Spleen (tissue), 11 donors: ENCODE results near the gene MYLK2. TPM values are rescaled to one million over a fixed set of nuclear protein-coding genes. Genes with fewer than 3 reads are reported as not detected.

Source experiments
- DNase-seq: peaks from one replicate; pipeline ENCODE4 v3.0.0-alpha.2; 2020
- H3K27ac ChIP-seq, 8 donors: fragments of 200-600 bp; sonication (generic) in 7 of 8; 1 replicate in 4 of 8; 2 replicates in 4 of 8; pipeline versions ENCODE4 v1.5.0 to v1.8.0; 2016 to 2021; ENCODE audit warnings: inconsistent platforms in 4 of 8, mild to moderate bottlenecking in 4 of 8, moderate library complexity in 1 of 8
- H3K27me3 ChIP-seq, 7 donors: fragments of 200-600 bp; sonication (generic) in 6 of 7; replicated peaks in 1 of 7; 1 replicate in 4 of 7; 2 replicates in 3 of 7; pipeline versions ENCODE4 v1.5.0 to v1.8.0; 2016 to 2021; ENCODE audit warnings: inconsistent platforms in 3 of 7, mild to moderate bottlenecking in 1 of 7
- H3K36me3 ChIP-seq, 6 donors: fragments of 200-600 bp; sonication (generic) in 5 of 6; 1 replicate in 4 of 6; 2 replicates in 2 of 6; pipeline versions ENCODE4 v1.5.0 to v1.8.0; 2016 to 2021; ENCODE audit warnings: inconsistent platforms in 2 of 6
- H3K4me1 ChIP-seq, 6 donors: fragments of 200-600 bp; sonication (generic) in 5 of 6; 1 replicate in 3 of 6; 2 replicates in 3 of 6; pipeline versions ENCODE4 v1.5.0 to v1.8.0; 2016 to 2021; ENCODE audit warnings: inconsistent platforms in 3 of 6
- H3K4me3 ChIP-seq, 8 donors: fragments of 200-600 bp; sonication (generic) in 7 of 8; 1 replicate in 4 of 8; 2 replicates in 4 of 8; pipeline versions ENCODE4 v1.5.0 to v1.8.0; 2016 to 2021; ENCODE audit warnings: inconsistent platforms in 4 of 8, mild to moderate bottlenecking in 4 of 8, moderate library complexity in 2 of 8
- H3K9me3 ChIP-seq, 8 donors: fragments of 200-600 bp; sonication (generic) in 7 of 8; 1 replicate in 4 of 8; 2 replicates in 4 of 8; pipeline versions ENCODE4 v1.5.0 to v1.8.0; 2016 to 2021; ENCODE audit warnings: inconsistent platforms in 4 of 8
- POLR2A ChIP-seq, 3 donors: fragments of 450-650 bp; IDR thresholded peaks; one replicate each; pipeline ENCODE4 v1.5.1; 2017; ENCODE audit warnings: antibody characterized with exemption in 3 of 3, mild to moderate bottlenecking in 1 of 3
- POLR2AphosphoS5 ChIP-seq, 3 donors: sonication (generic); formaldehyde crosslinking; IDR thresholded peaks; one replicate each; pipeline ENCODE4 v1.5.1; 2017; ENCODE audit warnings: antibody characterized with exemption in 3 of 3
- WGBS, 5 donors: extraction: QIAGEN DNeasy Blood & Tissue Kit in 3 of 5; methylation state at CpG; one replicate each; pipeline versions ENCODE4 v1.1.5 to v1.1.7; 2013 to 2018; 5-methylcytosine and 5-hydroxymethylcytosine counted together
- intact Hi-C: fragments of 100-400 bp; cut with DNase I; formaldehyde crosslinking; loops from one replicate; pipeline ENCODE4 v1.15.0; 2023; ENCODE audit warnings: low total_unique reads
- polyA plus RNA-seq, 3 donors: library from polyadenylated mRNA; stranded (reverse); fragments of 200-250 nt; gene quantifications; one replicate each; pipeline ENCODE4 v1.2.1, GENCODE V29; 2013
- total RNA-seq, 7 donors: library from RNA; depleted of rRNA in 3 of 7; stranded (reverse); fragments of >200 nt in 3 of 7; fragmentation: NEBNext Ultra II Directional in 4 of 7; extraction: Animal tissue kit (Norgen Biotek cat#: 25700) in 4 of 7; gene quantifications; one replicate each; pipeline versions ENCODE4 v1.1.0 to v1.2.1, GENCODE V29; 2016 to 2021
- TF ChIP-seq, protein P1 (sequence below), 11 experiments: fragments of 200-600 bp in 7 of 11; fragments of 450-650 bp in 4 of 11; sonication (generic) in 4 of 11; IDR thresholded peaks in 8 of 11; conservative IDR thresholded peaks in 3 of 11; 1 replicate in 7 of 11; 2 replicates in 4 of 11; pipeline versions ENCODE4 v1.4.0 to v1.8.0; 2016 to 2021; ENCODE audit warnings: antibody characterized with exemption in 11 of 11, inconsistent platforms in 4 of 11, mild to moderate bottlenecking in 1 of 11
- donor health status: healthy with polysubstance abuse.
- donor health status: DM: no; HTN: no; CAD: no; lungs with moderate emphysema.
- donor health status: DM: no; HTN: no; CAD: no.
- donor health status: Bipolar disorder and iron deficiency.
- donor health status: healthy.
- donor health status: DM: no; HTN: no; CAD: no.
- donor health status: DM: yes; HTN: yes; CAD: no.

The MYLK2 gene
- total and polyA plus RNA-seq, 10 donors: 0.97 to 3.4 (median 2.0) TPM

DNA sequence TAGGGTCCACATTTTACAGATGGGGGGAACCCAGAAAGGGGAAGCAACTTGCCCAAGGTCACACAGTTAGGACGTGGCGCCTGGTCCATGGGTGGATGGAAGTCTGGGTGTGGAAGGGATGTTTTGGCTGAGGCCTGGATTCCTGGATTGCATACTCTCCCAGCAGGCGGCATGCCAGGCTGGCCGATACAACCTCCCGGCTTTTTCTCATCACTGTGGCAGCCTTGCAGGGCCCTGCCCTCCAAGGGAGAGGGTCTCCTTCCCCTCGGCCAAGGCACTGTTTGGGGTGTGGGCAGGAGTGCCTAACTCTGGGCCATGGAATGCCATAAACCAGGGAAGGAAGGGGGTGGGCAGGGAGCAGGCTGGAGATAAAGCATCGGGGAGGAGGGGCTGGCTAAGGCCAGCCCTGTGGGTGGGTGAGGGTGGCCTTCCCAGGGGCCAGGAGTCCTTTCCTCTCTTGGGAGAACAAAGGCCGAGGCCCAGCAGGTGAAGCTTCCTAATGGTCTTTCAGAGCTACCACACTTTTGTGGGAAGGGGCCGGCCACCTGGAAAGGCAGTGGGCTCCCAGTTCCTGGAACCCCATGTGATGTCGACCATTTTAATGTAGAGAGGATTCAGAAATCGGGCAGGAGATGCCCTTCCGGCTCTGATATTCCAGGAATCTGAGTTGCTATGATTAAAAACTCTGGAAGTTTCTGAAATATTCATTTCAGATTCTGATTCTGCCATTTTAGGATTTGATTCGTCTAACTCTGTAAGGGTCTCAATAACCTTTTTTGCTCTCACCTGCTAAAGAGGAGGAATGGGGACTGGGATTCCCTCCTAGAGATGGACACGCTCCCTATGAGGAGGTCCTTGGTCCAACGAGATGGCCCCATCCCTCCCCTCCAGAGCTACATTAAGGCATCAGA, 22.0 kb downstream of the MYLK2 start:
- Histone ChIP-seq H3K9me3 (no peaks in the 10 kb centered on the region), H3K36me3 (no peaks in the 10 kb centered on the region), H3K27ac (peak overlapping the region in 6 of 8 donors; percentile 16 to 65 (median 59)), H3K27me3 (no peaks in the 10 kb centered on the region), H3K4me1 (peaks cover 9 to 91% (median 37%) of the 10 kb centered on the region in 6 donors), H3K4me3 (no peak overlapping the region)
- intact Hi-C loops: no loop called here
- 66 to 78% (median 74%) methylated on average over 14 to 15 of the region's 15 CpGs for WGBS, 5 donors
- DNase-seq: no peak
- TF ChIP-seq POLR2AphosphoS5 (IDR thresholded peaks at IDR 0.05) (no peak), POLR2A (IDR thresholded peaks at IDR 0.05) (no peak)
- TF ChIP-seq, protein P1, sequence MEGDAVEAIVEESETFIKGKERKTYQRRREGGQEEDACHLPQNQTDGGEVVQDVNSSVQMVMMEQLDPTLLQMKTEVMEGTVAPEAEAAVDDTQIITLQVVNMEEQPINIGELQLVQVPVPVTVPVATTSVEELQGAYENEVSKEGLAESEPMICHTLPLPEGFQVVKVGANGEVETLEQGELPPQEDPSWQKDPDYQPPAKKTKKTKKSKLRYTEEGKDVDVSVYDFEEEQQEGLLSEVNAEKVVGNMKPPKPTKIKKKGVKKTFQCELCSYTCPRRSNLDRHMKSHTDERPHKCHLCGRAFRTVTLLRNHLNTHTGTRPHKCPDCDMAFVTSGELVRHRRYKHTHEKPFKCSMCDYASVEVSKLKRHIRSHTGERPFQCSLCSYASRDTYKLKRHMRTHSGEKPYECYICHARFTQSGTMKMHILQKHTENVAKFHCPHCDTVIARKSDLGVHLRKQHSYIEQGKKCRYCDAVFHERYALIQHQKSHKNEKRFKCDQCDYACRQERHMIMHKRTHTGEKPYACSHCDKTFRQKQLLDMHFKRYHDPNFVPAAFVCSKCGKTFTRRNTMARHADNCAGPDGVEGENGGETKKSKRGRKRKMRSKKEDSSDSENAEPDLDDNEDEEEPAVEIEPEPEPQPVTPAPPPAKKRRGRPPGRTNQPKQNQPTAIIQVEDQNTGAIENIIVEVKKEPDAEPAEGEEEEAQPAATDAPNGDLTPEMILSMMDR (IDR thresholded peaks at IDR 0.05 in 8 of 11, conservative IDR thresholded peaks at IDR 0.05 in 3 of 11): no peak

DNA sequence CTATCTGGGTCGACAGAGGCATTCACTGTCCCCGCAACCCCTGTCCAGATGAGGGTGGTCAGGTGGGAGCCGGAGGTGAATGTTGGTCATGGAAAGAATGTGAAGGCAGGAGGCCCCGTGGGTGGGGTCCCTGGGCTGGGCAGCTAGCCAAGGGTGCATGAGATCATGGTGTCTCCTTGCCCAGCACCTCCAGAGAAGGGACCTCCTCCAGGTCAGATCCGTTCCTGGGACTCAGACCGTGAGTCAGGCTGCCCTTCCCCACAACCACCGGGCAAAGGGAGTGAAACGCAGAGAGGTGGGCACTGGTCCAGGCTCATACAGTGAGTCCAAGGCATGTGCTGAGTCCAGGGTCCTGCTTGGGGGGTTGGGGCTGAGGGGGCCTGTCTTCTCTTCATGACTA, 22.8 kb downstream of the MYLK2 start:
- DNase-seq: no peak
- Histone ChIP-seq H3K9me3 (no peaks in the 10 kb centered on the region), H3K36me3 (no peaks in the 10 kb centered on the region), H3K4me3 (no peak overlapping the region), H3K4me1 (peaks cover 4 to 90% (median 30%) of the 10 kb centered on the region in 6 donors), H3K27ac (peak overlapping the region in 7 of 8 donors; percentile 16 to 65 (median 56)), H3K27me3 (no peaks in the 10 kb centered on the region)
- intact Hi-C loops: no loop called here
- TF ChIP-seq POLR2AphosphoS5 (IDR thresholded peaks at IDR 0.05) (no peak), POLR2A (IDR thresholded peaks at IDR 0.05) (no peak)
- TF ChIP-seq, protein P1 (IDR thresholded peaks at IDR 0.05 in 8 of 11, conservative IDR thresholded peaks at IDR 0.05 in 3 of 11): no peak
- WGBS, 5 donors: 69 to 75% (median 73%) methylated on average over 6 to 8 of the region's 8 CpGs

DNA sequence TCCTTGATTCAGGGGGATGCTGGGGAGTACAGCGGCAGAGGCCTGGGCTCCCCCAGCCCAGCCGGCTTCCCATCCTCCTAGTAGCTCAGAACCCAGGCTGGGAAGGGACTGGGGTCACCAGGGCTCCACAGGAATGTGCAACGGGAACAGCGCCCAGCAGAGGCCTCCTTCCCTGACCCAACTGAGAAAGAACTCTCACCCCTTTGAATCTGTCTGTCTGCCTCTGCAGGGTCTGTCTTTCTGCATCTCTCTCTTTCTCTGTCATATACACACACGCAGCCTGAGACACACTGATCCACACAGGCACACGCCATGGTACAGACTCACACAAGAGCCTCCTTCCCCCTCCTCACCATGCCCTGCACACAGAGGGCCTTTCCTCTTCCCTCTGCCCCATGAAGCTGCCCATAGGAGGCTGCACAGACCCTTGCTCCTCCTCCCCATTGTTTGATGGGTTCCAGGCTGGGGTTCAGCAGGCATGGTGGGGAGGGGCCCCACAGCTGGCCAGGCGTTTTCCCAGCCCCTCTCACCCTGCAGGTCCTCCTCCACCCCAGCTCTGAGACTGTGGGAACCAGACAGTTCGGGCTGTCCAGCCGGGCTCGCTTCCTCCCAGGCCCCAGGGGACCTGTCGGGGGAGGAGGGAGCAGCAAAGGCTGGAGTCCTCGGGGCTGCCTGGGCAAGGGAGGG, 23.5 kb downstream of the MYLK2 start:
- H3K4me3 ChIP-seq: no peak overlapping the region
- WGBS, 5 donors: 61 to 73% (median 70%) methylated on average over 9 to 12 of the region's 12 CpGs
- peaks cover 0 to 83% (median 27%) of the 10 kb centered on the region in 6 donors for H3K4me1 ChIP-seq
- H3K9me3 ChIP-seq: no peaks in the 10 kb centered on the region
- DNase-seq: no peak
- no peaks in the 10 kb centered on the region for H3K36me3 ChIP-seq
- TF ChIP-seq POLR2A (IDR thresholded peaks at IDR 0.05) (no peak), POLR2AphosphoS5 (IDR thresholded peaks at IDR 0.05) (peak in 1 of 3 donors; percentile 14)
- TF ChIP-seq, protein P1 (IDR thresholded peaks at IDR 0.05 in 8 of 11, conservative IDR thresholded peaks at IDR 0.05 in 3 of 11): no peak
- intact Hi-C loops: no loop called here
- H3K27me3 ChIP-seq: no peaks in the 10 kb centered on the region
- peak overlapping the region; percentile 16 to 65 (median 44) for H3K27ac ChIP-seq

DNA sequence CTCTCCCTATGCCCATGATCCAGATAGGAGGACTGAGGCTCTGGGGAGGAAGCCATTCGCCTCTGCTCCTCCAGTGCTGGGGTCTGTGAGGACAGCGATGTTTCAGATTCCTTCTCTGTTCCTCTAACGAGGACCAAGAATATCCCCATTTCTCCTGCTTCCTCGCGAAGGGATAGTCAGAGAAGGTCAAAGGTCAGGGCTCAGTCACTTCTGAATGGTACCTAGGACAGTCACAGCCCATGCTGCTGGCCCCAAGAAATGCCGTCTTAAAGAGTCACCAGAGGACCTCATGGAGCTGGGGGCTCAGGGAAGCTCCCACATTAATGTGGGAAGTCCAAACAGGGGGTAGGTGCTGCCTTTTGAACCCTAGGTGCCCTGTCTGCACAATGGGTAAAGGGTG, 24.1 kb downstream of the MYLK2 start:
- TF ChIP-seq, protein P1 (IDR thresholded peaks at IDR 0.05 in 8 of 11, conservative IDR thresholded peaks at IDR 0.05 in 3 of 11): no peak
- TF ChIP-seq POLR2A (IDR thresholded peaks at IDR 0.05): no peak
- TF ChIP-seq POLR2AphosphoS5 (IDR thresholded peaks at IDR 0.05): no peak
- Histone ChIP-seq H3K4me3 (peak overlapping the region in 1 of 8 donors; percentile 24), H3K9me3 (no peaks in the 10 kb centered on the region), H3K27me3 (peaks cover 0 to 2% (median 0%) of the 10 kb centered on the region in 7 donors), H3K27ac (peak overlapping the region in 7 of 8 donors; percentile 16 to 65 (median 56)), H3K4me1 (peaks cover 0 to 76% (median 23%) of the 10 kb centered on the region in 6 donors), H3K36me3 (no peaks in the 10 kb centered on the region)
- DNase-seq: no peak
- WGBS, 5 donors: 78 to 85% (median 83%) methylated on average over 6 of the region's 6 CpGs
- intact Hi-C loops: no loop called here
